SK-N-SH (cell line): ENCODE results near the gene GLYATL1.

Experiments
- CTCF ChIP-seq: fragments of 200-600 bp; sonication (generic); IDR thresholded peaks from 2 replicates; pipeline ENCODE4 v1.6.1; 2017; ENCODE audit warnings: antibody characterized with exemption, mild to moderate bottlenecking, moderate library complexity
- EP300 ChIP-seq, 2 experiments: IDR thresholded peaks; 2 replicates each; pipeline versions ENCODE4 v1.4.0 to v1.6.1; 2012; ENCODE audit warnings: borderline replicate concordance in 1 of 2, low read depth in 1 of 2, low read length in 1 of 2
- EZH2phosphoT487 ChIP-seq: fragments of 200-600 bp; sonication (generic); IDR thresholded peaks from 2 replicates; pipeline ENCODE4 v1.6.1; 2017; ENCODE audit warnings: low read depth, mixed run types, mild to moderate bottlenecking, antibody characterized with exemption, moderate library complexity, borderline replicate concordance
- FOXM1 ChIP-seq: IDR thresholded peaks from 2 replicates; pipeline ENCODE4 v1.4.0; 2012; ENCODE audit warnings: low read depth, mild to moderate bottlenecking
- GABPA ChIP-seq: IDR thresholded peaks from 2 replicates; pipeline ENCODE4 v1.4.0; 2012; ENCODE audit warnings: low read depth, mild to moderate bottlenecking
- JUND ChIP-seq: IDR thresholded peaks from 2 replicates; pipeline ENCODE4 v1.4.0; 2012
- NFIC ChIP-seq: IDR thresholded peaks from 2 replicates; pipeline ENCODE4 v1.4.0; 2012; ENCODE audit warnings: borderline replicate concordance
- RAD21 ChIP-seq: IDR thresholded peaks from 2 replicates; pipeline ENCODE4 v1.6.1; 2012; ENCODE audit warnings: mild to moderate bottlenecking, low read length

GRCh38 chr11:58992489-58992888 is 53.2 kb downstream of the GLYATL1 start:
- TF ChIP-seq JUND (no peak), FOXM1 (no peak), CTCF (no peak), RAD21 (no peak), EP300 (IDR thresholded peaks at IDR 0.05; ENCODE audit: borderline replicate concordance in 1 of 2, low read depth in 1 of 2, low read length in 1 of 2) (no peak), GABPA (no peak), EZH2phosphoT487 (no peak), NFIC (no peak)
